EH (cell line): ENCODE measurements around the gene ATG16L2.
A peak's percentile ranks its signal among the peaks of the same experiment; 100 is the strongest.
"Not testable (repeated sequence)": the region's sequence is repeated elsewhere in the genome, so short reads cannot be mapped to it uniquely, and the experiment has no call there.

Source experiments
- DNase-seq: peaks from one replicate; pipeline ENCODE4 v3.0.0-alpha.2; 2015; ENCODE audit warnings: low read depth

The ATG16L2 gene

DNA sequence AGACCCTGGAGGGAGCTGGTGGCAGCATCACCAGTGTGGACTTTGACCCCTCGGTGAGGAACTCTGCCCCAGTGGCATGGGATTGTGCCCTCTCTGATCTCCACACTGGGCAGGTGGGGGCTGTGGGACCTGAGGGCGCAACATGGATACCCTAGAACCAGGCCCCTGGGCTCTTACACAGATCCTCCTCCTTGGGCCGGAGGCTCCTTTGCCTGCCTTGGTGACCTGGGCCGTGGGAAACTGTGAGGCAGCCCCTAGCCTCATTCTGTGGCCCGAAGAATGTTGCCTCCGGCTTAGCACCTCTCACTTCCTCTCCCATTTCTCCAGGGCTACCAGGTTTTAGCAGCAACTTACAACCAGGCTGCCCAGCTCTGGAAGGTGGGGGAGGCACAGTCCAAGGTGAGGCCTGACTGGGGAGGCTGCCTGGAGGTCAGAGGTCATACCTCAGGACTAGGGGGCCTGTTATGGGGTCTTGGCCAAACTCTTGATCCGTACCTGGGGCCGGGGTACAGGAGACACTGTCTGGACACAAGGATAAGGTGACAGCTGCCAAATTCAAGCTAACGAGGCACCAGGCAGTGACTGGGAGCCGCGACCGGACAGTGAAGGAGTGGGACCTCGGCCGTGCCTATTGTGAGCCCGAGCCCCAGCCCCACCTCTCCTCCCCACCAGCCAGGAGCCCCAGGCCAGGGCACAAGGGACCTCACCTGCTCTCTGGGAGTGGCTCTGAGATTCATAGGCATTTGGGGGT is 12.2 kb downstream of the ATG16L2 start:
- no peak for DNase-seq

DNA sequence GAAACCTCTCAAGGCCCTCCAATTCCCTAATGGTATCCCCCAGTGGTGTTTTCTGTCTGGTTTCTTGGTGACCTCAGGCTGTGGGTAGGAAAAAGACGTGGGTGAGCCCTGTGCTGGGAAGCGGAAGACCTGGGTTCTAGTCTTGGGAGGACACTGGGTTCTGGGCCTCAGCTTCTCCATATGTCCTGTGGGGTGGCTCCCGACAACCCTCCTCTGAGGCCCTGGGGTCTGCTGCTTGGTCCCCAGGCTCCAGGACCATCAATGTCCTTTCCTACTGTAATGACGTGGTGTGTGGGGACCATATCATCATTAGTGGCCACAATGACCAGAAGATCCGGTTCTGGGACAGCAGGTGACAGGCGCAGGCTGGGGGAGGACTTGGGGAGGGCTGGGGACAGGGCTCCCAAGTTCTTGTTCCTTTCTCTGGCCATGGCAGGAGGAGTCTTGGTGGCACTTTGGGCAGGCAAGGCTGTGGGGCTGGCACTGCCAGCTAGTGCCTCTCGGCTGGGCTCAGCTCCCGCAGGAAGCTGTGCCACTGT is 12.8 kb downstream of the ATG16L2 start:
- no peak for DNase-seq

DNA sequence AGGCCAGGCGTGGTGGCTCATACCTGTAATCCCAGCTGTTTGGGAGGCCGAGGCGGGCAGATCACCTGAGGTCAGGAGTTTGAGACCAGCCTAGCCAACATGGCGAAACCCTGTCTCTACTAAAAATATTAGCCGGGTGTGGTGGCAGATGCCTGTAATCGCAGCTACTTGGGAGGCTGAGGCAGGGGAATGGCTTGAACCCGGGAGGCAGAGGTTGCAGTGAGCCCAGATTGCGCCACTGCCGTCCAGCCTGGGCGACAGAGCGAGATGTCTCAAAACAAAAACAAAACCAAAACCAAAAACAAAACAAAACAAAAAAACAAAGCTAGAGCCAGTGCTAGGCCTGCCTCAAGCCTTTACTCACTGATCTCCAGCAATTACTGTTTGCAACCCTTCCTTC is 13.4 kb downstream of the ATG16L2 start:
- DNase-seq, result not testable (repeated sequence)

DNA sequence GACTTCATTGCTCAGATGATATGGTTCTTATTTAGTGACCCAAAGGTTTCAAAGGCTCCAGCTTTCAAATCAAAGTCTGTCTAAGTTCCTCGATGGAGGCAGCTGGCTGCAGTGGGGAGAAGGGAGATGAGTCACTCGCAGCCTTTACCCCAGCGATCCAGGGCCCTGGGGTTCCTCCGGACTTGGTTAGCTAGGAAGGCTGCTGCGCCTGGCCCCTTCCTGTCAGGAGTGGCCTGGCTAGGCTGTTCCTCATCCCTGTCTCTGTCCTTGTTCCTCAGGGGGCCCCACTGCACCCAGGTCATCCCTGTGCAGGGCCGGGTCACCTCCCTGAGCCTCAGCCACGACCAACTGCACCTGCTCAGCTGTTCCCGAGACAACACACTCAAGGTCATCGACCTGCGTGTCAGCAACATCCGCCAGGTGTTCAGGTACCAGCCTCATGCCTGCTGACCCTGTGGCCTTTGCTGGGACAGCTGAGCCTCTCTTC is 13.9 kb downstream of the ATG16L2 start:
- DNase-seq, result peak; percentile 44

DNA sequence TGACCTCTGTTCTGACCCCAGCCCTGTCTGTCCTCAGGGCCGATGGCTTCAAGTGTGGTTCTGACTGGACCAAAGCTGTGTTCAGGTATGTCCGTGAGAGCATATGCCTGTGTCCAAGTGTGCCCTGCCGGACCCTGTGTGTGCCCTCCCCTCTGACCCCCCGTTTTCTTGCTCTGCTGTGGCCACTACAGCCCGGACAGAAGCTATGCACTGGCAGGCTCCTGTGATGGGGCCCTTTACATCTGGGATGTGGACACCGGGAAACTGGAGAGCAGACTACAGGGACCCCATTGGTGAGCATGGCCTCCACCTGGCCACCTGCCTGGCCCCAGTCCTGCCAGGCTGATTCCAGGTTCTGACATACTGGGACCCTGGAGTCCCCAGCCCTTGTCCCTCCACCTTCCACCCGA is 14.5 kb downstream of the ATG16L2 start:
- DNase-seq, result no peak

DNA sequence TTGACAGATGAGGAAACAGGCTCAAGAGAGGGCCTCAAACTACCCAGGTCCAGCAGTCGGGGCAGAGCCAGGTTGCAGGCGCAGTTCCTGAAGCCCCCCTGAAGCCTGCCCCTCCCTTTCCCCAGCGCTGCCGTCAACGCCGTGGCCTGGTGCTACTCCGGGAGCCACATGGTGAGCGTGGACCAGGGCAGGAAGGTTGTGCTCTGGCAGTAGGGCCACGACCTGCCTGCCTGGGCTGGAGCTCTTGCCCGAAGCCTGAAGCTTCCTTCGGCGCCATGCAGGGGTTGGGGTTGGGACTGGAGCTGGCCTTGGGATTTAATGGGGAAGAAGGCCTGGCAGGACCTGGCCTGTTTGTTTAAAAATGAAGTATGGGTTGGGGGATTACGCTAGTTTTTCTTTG is 15.0 kb downstream of the ATG16L2 start:
- DNase-seq, result no peak

DNA sequence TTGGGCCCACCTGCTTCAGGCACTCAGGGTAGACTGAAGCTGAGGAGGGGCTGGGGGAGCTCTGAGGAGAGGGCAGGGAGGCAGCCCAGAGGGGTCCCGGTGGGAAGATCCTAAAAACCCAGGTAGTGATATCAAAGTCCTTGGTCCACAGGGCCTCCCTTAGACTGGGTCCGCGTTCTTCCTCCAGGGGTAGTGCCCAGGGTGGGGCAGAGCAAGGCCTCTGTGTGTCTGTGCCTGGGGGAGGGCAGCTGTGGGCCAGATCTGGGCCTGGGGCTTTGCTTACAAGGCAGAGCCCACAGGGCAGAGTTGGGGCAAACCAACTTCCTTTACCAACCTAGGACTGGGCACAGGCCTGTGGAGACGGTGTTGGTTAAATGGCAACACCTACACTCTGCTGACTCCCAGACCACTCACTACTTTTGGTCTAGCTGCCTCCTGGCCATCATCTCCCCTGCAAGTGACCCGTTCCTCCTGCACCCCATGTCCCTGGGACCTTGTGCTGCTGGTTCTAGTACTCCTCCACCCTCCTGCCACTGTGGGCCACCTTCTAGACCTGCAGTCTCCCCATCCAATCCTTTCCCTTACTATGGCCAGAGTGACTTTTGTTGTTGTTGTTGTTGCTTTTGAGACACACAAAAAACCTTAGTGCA is 15.8 kb downstream of the ATG16L2 start:
- no peak for DNase-seq

DNA sequence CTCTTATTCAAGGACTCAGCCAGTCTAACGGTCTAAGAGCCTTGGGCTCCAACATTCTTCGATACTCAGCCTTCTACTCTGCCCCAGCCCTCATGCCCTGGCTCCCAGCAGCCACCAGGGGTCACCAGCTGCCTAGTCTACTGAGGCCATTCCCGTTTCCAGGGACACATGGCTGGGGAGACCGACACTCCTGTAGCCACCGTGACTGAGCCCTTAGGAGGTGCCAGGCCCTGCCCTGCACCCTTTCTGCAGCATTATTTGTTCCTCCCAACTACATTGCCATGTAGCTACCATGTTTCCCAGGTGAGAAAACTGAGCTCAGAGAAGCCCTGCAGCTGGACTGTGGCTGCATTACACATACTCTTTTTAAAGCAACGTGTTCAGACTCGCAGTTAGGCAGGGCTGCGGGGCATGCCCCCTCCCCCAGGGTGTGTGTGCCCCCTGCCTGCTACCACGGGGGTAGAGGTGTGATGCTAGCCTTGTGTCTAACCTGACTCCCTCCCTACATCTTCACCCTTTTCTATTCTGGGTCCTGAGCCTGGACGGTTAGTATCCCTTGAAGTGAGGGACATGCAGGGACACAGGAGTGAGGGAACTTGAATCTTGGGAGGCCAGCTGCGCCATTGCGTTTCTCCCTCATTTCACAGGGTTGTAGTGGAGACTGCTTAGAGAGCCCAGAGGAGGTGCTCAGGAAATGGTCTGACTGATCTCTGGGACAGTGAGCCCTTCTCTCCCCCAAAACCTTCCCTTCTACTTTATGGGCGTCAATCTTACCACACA is 17.5 kb downstream of the ATG16L2 start:
- DNase-seq, result peak; percentile 84

DNA sequence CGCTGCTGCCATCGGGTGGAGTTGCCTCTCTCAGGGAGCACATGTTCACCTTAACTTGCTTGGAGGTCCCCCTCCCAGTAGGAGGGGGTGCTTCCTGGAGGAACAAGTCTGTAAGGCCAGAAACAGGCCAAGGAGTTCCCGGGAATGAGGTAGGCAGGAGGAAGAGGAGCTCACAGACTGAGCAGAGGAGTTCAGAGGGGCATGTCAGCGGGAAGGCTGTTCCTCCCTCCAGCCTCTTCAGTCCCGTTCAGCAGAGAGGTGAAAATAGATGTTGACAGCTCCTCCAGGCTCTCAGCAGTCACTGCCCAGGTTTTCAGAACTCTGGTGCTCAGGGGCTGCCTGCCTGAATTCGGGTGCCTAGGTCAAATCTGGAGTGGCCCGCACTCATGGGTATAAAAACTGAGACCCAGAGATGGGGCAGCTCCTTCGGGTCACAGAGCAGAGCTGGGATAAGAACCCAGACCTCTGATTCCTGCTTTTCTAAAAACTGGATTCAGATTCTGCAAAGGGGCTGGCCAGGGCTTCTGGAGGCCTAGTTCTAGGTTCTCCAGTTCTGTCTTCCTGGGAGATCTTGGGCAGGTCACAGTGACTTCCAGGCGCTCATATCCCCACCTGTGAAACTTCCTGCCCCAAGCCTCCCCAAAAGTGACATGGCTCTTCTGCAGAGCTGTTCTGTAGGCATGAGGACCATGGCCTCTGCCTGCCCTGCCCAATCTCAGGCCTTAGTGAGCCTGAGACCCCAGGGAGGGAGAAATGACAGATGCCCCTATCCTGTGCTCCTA is 18.3 kb downstream of the ATG16L2 start:
- no peak for DNase-seq

DNA sequence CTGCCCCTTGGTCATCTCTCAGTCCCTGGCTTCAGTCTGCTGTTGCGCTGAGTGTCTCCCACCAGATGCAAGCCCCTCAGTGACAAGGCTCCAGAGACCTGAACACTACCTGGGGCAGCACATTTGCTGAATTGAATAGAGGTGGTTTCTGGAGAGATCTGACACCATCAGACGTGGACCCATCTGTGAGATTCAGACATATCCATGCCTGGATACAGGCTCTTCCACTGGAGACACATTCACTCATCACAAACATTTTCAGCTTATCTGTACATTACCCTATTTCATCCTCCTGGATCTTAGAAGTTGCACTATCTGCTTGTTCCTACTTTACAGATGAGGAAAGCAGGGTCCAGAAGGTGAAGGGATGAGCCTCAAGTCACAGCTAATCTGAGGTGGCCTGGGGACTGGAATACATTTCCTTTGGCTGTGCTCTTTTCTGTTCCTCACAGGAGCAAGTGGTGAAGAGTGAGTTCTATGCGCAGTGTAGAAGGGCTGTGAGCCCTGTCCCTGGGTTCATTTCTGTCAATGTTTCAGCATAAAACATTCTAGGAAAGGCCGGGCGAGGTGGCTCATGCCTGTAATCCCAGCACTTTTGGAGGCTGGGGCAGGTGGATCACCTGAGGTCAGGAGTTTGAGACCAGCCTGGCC is 19.0 kb downstream of the ATG16L2 start:
- DNase-seq, result no peak

DNA sequence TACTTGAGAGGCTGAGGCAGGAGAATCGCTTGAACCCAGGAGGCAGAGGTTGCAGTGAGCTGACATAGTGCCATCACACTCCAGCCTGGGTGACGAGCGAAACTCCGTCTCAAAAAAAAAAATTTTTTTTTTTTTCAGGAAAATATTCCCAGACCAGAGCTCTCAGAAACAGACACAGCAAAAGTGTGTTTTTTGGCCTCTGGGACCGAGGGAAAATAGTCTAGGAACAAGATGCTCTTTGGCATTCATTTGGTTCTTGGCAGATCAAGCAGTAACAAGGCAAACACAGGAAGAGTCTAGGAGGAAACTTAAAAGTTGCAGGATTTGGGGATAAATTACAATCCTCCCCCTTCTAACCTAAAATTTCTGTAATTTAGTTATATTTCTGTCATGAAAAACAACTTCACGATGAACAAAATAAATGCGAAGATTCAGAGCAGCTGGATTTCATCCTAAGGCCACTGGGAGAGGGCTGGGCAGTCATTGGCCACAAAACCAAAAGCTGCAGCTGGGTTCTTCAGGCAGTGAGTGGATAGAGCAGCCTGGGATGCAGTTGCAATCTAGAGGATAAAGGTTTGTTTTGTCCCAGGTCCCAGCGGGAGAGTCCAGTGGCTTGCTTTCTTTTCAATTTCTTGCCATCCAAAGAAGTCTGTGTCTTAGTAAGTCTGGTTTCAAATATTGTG is 19.7 kb downstream of the ATG16L2 start:
- DNase-seq, result no peak

DNA sequence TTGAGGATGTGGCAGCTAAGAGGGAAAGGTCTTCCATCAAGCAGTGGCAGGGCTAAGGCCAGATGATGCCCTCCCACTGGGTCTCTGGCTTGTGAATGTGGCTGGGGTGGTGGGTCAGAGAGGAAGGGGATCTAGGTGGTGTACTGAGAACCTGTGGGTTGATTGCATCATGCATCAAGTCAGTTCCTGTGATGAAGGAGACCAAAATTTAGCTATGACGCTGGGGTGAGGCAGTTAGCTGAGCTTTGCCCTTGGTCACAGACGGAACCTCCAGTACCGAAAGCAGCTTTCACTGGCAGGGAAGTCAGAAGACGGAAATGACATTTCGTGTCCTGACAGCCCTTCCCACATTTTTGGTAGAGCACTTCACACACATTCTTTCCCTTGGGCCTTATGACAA is 20.7 kb downstream of the ATG16L2 start:
- DNase-seq, result no peak

DNA sequence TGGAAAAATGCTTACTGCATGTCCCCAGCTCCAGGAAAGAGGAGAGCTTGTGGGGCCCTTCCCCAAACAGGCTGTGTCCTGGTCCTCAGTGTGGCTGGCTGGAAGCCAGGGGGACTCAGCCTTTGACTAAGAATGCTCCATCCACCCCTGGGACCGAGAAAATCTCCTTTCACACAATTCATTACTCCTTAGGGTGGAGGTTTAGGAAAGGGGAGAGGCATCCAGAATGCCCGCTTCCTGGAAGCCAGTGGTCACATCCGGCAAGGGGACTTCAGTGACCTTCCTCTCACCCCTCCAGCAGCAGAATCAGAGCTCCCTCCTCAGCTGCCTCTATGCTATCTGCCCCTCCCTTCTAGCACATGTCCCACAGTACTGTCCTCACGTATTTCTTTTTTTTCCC is 21.9 kb downstream of the ATG16L2 start:
- no peak for DNase-seq

DNA sequence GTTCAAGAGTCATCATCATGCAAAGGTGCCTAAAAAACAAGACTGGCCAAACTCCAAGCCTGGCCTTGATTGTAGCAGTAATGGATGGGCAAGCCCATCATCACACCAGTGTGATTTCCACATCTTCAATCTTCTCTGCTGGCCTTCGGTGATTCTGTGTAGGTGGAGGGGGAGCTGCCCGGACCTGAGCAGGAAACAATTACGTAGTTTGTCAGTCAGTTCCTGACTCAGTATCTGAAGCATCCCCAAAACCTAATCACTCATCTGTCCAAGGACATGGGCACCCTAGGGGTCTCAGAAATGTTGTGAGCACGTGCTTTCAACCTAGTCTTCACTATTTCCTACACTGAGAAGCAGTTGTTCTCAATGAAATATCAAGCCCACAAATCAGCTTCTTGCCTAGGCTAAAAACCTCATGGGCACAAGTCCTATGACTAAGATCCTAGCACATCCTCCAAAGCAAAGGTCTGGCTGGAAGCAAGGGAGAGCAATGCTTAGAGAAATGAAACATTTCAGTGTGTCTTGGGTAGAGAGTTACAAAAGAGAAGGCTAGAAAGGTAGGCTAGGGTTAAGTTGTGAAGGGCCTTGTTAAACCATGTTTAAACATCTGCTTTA is 24.6 kb downstream of the ATG16L2 start:
- no peak for DNase-seq

DNA sequence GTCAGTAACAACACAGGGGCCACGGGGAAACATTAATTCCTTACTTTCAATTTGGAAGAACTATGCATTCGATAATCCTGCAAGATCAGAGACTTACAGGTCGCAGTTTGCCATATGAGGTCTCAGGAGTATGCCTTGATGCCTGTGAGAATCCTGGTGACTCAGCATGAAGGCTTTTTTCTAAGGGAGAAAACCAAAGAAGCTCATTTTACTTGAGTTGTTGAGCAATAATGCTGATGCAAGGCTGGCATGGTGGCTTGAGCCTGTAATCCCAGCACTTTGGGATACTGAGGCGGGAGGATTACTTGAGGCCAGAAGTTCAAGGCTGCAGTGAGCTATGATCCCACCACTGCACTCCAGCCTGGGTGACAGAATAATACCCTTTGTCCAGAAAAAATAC is 26.6 kb downstream of the ATG16L2 start:
- peak; percentile 86 for DNase-seq

DNA sequence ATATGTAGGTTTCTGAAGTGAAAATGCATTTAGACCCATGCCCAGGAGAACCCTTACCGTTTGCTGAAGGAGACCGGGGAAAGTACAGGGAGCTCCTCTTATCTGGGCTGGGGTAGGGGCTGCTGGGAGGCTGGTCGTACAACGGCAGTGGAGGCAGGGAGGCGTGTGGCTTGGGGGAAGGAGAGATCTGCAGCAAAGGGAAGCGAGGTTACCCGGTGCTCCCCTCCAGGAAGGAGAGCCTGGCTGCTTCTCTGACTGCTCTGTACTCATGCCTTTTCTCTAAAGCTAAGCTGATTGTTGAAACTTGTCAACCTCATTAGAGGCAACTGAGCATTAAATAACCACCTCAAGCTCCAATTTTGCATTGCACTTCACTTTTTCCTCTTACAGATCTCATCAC is 27.2 kb downstream of the ATG16L2 start:
- DNase-seq, result no peak

DNA sequence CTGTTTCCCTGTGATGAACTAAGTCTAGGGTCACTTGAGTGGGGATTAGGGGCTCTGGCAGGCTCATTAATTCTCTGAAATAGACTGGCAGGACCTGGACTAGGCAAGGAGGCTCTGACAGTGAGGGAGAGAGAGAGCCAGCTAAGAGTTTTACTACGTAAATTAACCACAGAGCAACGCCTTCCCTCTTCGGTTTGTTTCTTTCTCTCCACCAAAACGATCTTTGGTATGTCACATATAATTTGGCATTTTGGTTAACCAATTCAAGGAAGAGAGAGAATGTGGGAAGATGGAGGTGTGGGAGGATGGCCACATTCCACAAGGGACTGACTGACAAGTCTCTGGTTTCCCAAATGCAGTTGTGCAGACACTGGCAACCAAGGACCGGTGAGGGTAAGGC is 27.9 kb downstream of the ATG16L2 start:
- DNase-seq, result no peak

DNA sequence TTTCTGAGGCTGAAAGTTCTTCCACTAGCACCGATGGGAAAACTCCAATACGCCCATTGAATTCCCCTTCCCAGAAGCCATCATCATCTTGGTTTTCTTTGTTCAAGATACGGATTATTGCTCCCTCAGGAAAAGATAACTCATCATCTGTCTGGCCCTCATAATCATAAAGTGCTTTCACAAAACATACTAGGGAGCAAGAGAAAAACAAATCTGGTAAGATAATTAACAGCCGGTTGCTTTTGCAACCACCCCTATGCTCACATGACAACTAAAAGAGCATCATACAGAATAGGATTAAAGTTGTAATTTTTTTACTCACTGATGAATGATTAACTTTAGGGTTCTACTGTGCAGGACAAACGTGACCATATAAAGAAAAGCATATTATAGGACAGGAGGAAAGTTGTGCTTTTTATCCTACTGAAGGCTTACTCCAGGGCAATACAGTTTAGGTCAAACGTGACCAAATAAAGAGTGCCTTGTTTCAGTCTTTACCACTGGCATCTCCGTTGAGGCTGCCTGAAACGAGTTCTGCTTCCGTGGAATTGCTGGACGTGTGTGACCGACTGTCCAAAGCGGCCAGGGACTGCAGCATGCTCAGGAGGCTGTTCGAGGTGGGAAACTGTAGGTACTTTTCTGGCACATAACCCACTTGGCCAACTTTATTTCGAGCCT is 28.6 kb downstream of the ATG16L2 start:
- no peak for DNase-seq

DNA sequence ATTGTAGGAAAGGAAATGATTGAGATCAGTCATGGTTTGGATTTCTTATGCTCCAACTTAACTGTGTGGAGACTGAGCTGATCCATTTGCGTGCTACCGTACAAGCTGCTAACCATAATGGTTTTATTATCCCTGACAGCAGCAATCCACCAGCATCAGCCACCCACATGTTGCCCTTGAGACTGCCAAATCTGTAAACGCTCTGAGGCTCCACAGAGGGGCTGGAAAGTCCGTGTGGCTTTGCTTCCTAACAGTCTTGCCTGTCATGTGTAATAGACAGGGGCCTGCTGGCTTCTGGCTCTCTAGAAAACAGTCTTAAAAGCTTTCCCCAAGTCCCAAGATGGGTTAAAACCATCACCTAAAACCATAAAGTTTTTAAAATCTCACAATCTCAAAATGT is 30.1 kb downstream of the ATG16L2 start:
- peak; percentile 33 for DNase-seq
